Cardiac muscle cell (in vitro differentiated cells and primary cell): ENCODE measurements around the gene SRRT. TPM values are rescaled to one million over a fixed set of nuclear protein-coding genes. Genes with fewer than 3 reads are reported as not detected.
A peak's percentile ranks its signal among the peaks of the same experiment; 100 is the strongest.

Experiments
- DNase-seq, 2 donors: peaks; one replicate each; pipeline versions ENCODE4 v3.0.0 to v3.0.0-alpha.2; 2010 to 2017; ENCODE audit warnings: low read depth in 1 of 2, low spot score in 1 of 2
- H3K27ac ChIP-seq: fragments of 200-600 bp; sonication (generic); 2 replicates; pipeline ENCODE4 v1.5.1; 2016
- H3K27me3 ChIP-seq: fragments of 200-600 bp; sonication (generic); 2 replicates; pipeline ENCODE4 v1.6.0; 2016; ENCODE audit warnings: control low read depth
- H3K36me3 ChIP-seq: fragments of 200-600 bp; sonication (generic); 2 replicates; pipeline ENCODE4 v1.5.1; 2016; ENCODE audit warnings: control low read depth
- H3K4me1 ChIP-seq: fragments of 200-600 bp; sonication (generic); 2 replicates; pipeline ENCODE4 v1.8.1; 2017; ENCODE audit warnings: low read depth, mild to moderate bottlenecking, mixed run types
- H3K4me3 ChIP-seq: fragments of 200-600 bp; sonication (generic); 2 replicates; pipeline ENCODE4 v1.5.1; 2016; ENCODE audit warnings: mild to moderate bottlenecking
- H3K9me3 ChIP-seq: fragments of 200-600 bp; sonication (generic); 2 replicates; pipeline ENCODE4 v1.5.1; 2017; ENCODE audit warnings: low read depth, mild to moderate bottlenecking, control low read depth
- CTCF ChIP-seq: IDR thresholded peaks from 2 replicates; pipeline ENCODE4 v1.5.1; 2012; ENCODE audit warnings: low read depth, mild to moderate bottlenecking, low read length
- polyA plus RNA-seq: library from polyadenylated mRNA; unstranded; fragments of >200 nt; fragmentation: Nextera tagmentation; extraction: Ambion mirVana; gene quantifications from 2 replicates; pipeline ENCODE4 v1.2.1, GENCODE V29; 2016
- total RNA-seq: library from RNA; depleted of rRNA; stranded (reverse); fragments of >200 nt; gene quantifications from 2 replicates; pipeline ENCODE4 v1.2.3, GENCODE V29; 2016

Gene SRRT
- total and polyA plus RNA-seq, 2 experiments from 2014 or later: 78.6 to 148 TPM

GRCh38 chr7:100827330-100828226 is 47.3 kb upstream of the SRRT start, which contains the start of gene EPHB4:
Gene EPHB4, minus strand, starts transcription at chr7:100827523. Its CDS starts 493 bp downstream, at chr7:100827030.
- H3K36me3 ChIP-seq: peaks cover 6% of the 10 kb centered on the region
- peak within 1 kb of the TSS; percentile 95 for H3K4me3 ChIP-seq
- no peaks in the 10 kb centered on the region for H3K9me3 ChIP-seq
- peaks cover 5% of the 10 kb centered on the region for H3K4me1 ChIP-seq
- no peaks in the 10 kb centered on the region for H3K27me3 ChIP-seq
- peak; percentile 90 to 94 for DNase-seq
- H3K27ac ChIP-seq: peak within 1 kb of the TSS; percentile 78
- TF ChIP-seq CTCF: peak; percentile 62

GRCh38 chr7:100829150-100829716 is 45.7 kb upstream of the SRRT start:
- H3K4me1 ChIP-seq: peaks cover 5% of the 10 kb centered on the region
- no peaks in the 10 kb centered on the region for H3K36me3 ChIP-seq
- H3K27ac ChIP-seq: peak overlapping the region; percentile 62
- H3K9me3 ChIP-seq: no peaks in the 10 kb centered on the region
- TF ChIP-seq CTCF: no peak
- H3K4me3 ChIP-seq: no peak overlapping the region
- DNase-seq: peak; percentile 35 to 40
- no peaks in the 10 kb centered on the region for H3K27me3 ChIP-seq

- Histone ChIP-seq H3K36me3 (no peaks in the 10 kb centered on the region), H3K4me1 (peaks cover 2% of the 10 kb centered on the region), H3K27me3 (no peaks in the 10 kb centered on the region), H3K27ac (no peak overlapping the region), H3K4me3 (no peak overlapping the region), H3K9me3 (no peaks in the 10 kb centered on the region)
- TF ChIP-seq CTCF: no peak
- no peak for DNase-seq
These were observed 44.5 kb upstream of the SRRT start for GRCh38 chr7:100830396-100830795.

- no peaks in the 10 kb centered on the region for H3K9me3 ChIP-seq
- H3K4me3 ChIP-seq: no peak overlapping the region
- TF ChIP-seq CTCF: no peak
- H3K27ac ChIP-seq: no peak overlapping the region
- no peak for DNase-seq
- peaks cover 6% of the 10 kb centered on the region for H3K4me1 ChIP-seq
- no peaks in the 10 kb centered on the region for H3K27me3 ChIP-seq
- H3K36me3 ChIP-seq: no peaks in the 10 kb centered on the region
These were observed 42.6 kb upstream of the SRRT start for GRCh38 chr7:100832281-100832633.

GRCh38 chr7:100835903-100836811 is 38.7 kb upstream of the SRRT start:
- peak in 1 of 2 donors; percentile 17 for DNase-seq

More at GRCh38 chr7:100835903-100836811, 38.7 kb upstream of the SRRT start:
- Histone ChIP-seq H3K36me3 (no peaks in the 10 kb centered on the region), H3K27ac (peak overlapping the region; percentile 59), H3K9me3 (no peaks in the 10 kb centered on the region), H3K27me3 (no peaks in the 10 kb centered on the region), H3K4me3 (no peak overlapping the region), H3K4me1 (peaks cover 17% of the 10 kb centered on the region)
- TF ChIP-seq CTCF: no peak
